ENCODE measurements around the gene TAOK3. TPM values are rescaled to one million over a fixed set of nuclear protein-coding genes. Genes with fewer than 3 reads are reported as not detected.
"Not testable (repeated sequence)": the region's sequence is repeated elsewhere in the genome, so short reads cannot be mapped to it uniquely, and the experiment has no call there.

The TAOK3 gene
- total and polyA plus RNA-seq, 8 donors, result 7.5 to 131 (median 29.0) TPM

DNA sequence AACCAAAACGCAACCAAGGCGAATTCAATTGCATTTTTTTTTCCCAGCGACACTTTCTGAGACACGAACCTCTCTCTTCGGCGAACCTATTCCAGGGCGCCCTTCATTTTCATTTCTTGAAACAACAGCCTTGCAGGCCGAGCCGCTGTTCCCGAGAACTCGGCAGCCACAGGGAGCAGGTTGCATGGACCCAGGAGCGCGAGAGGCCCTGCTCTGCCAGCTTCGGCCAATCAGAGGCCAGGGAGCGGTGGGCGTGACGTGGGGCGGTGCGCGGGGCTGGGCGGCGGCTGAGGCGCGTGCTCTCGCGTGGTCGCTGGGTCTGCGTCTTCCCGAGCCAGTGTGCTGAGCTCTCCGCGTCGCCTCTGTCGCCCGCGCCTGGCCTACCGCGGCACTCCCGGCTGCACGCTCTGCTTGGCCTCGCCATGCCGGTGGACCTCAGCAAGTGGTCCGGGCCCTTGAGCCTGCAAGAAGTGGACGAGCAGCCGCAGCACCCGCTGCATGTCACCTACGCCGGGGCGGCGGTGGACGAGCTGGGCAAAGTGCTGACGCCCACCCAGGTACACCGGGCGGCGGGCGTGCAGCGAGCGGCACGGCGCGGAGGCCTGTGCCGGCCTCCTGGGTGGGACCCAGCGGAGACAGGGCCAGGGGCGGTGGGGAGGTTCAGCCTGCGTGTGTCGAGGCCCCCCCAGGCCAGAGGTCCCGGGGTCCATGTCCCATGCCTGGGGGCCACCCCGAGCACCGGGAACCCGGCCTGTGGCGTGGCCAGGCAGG is 236.7 kb downstream of the TAOK3 start, which contains the start of gene PEBP1:
Gene PEBP1, plus strand, starts transcription at position 337 of the 771 bp plus-strand sequence. Its CDS starts 86 bp downstream, at position 423.
- TF ChIP-seq EP300 (IDR thresholded peaks at IDR 0.05) (no peak), POLR2A (IDR thresholded peaks at IDR 0.05) (peak in 1 of 4 donors; percentile 74), CTCF (IDR thresholded peaks at IDR 0.05) (no peak), POLR2AphosphoS5 (IDR thresholded peaks at IDR 0.05) (peak; percentile 82 to 98 (median 94))
- DNase-seq, result peak; percentile 96 to 98
- WGBS, 5 donors, result 0 to 1% (median 0%) methylated on average over 16 to 70 of the region's 70 CpGs
- peaks cover 26 to 32% (median 31%) of the 10 kb centered on the region in 4 donors for H3K36me3 ChIP-seq
- no peaks in the 10 kb centered on the region for H3K9me3 ChIP-seq
- H3K27me3 ChIP-seq, result no peaks in the 10 kb centered on the region
- H3K4me3 ChIP-seq, result peak within 1 kb of the TSS; percentile 87 to 94 (median 88)
- peak within 1 kb of the TSS; percentile 85 to 92 (median 89) for H3K27ac ChIP-seq
- intact Hi-C loops (cut with DNase I; ENCODE audit: low total_unique reads), result no loop called here
- peaks cover 22 to 61% (median 48%) of the 10 kb centered on the region in 4 donors for H3K4me1 ChIP-seq

- DNase-seq; intact Hi-C loops (cut with DNase I; ENCODE audit: low total_unique reads): not testable (repeated sequence)
- 93 to 97% (median 95%) methylated on average over 5 of the region's 5 CpGs for WGBS, 5 donors
These were observed 243.3 kb downstream of the TAOK3 start for GRCh38 chr12:118129436-118129835.

DNA sequence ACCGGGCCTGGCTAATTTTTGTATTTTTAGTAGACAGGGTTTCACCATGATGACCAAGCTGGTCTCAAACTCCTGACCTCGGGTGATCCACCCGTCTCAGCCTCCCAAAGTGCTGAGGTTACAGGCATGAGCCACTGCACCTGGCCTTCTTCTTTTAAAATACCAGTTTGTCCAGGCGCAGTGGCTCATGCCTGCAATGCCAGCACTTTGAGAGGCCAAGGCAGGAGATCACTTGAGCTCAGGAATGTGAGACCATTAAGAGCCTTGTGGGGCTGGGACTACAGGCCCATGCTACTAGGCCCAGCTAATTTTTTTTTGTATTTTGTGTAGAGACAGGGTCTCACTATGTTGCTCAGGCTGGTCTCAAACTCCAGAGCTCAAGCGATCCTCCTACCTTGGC is 244.8 kb downstream of the TAOK3 start:
- 92 to 99% (median 97%) methylated on average over 5 of the region's 5 CpGs for WGBS, 5 donors
- Histone ChIP-seq H3K4me3 (no peak overlapping the region), H3K27me3 (no peaks in the 10 kb centered on the region), H3K27ac (no peak overlapping the region), H3K9me3 (no peaks in the 10 kb centered on the region), H3K4me1 (peaks cover 6 to 42% (median 27%) of the 10 kb centered on the region in 4 donors), H3K36me3 (peaks cover 0 to 5% (median 0%) of the 10 kb centered on the region in 4 donors)
- intact Hi-C loops (cut with DNase I; ENCODE audit: low total_unique reads), result no loop called here
- TF ChIP-seq POLR2A (IDR thresholded peaks at IDR 0.05), result no peak
- no peak for TF ChIP-seq CTCF (IDR thresholded peaks at IDR 0.05)
- no peak for TF ChIP-seq POLR2AphosphoS5 (IDR thresholded peaks at IDR 0.05)
- no peak for TF ChIP-seq EP300 (IDR thresholded peaks at IDR 0.05)
- DNase-seq, result no peak

More at GRCh38 chr12:118129436-118129835, 243.3 kb downstream of the TAOK3 start:
- not testable (repeated sequence) for H3K27me3 ChIP-seq, H3K36me3 ChIP-seq, H3K4me3 ChIP-seq, H3K9me3 ChIP-seq, H3K27ac ChIP-seq
- H3K4me1 ChIP-seq, result peaks cover 6 to 35% (median 29%) of the 10 kb centered on the region in 4 donors

DNA sequence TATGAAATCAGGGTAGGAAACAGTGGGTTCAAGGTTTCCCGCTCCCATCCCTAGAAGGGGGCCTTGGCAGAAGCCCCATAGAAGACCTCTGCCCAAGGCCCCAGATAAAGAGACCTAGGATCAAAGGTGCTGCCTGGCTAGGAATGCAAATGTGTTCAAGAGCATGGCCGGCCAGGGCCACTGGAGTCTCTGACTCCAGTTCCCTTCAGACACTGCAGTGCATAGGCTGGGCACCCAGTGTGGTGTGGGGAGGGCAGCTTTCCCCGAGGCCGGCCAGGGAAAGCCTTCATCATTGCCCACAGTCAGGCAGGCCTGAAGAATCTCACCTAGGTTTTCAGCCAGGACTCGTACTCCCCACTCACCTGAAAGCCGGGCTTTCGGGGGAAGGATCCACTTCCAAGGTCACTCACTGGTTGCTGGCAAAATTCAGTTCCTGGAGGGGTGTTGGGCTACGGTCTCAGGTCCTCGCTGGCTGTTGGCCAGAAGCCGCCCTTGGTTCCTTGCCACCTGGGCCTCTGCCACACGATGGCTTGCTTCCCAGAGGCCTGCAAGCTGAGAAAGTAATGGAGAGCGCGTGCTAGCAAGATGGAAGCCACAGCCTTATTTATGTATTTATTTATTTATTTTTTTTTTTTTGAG is 246.5 kb downstream of the TAOK3 start:
- Histone ChIP-seq H3K4me1 (peaks cover 0 to 33% (median 14%) of the 10 kb centered on the region in 4 donors), H3K4me3 (no peak overlapping the region), H3K27me3 (no peaks in the 10 kb centered on the region), H3K36me3 (peaks cover 0 to 5% (median 0%) of the 10 kb centered on the region in 4 donors), H3K27ac (peak overlapping the region; percentile 61 to 84 (median 67)), H3K9me3 (no peaks in the 10 kb centered on the region)
- intact Hi-C loops (cut with DNase I; ENCODE audit: low total_unique reads), result no loop called here
- DNase-seq, result peak in 1 of 2 donors; percentile 93
- 35 to 76% (median 54%) methylated on average over 13 of the region's 13 CpGs for WGBS, 5 donors
- peak in 2 of 3 donors; percentile 33 to 40 for TF ChIP-seq POLR2AphosphoS5 (IDR thresholded peaks at IDR 0.05)
- no peak for TF ChIP-seq EP300 (IDR thresholded peaks at IDR 0.05)

DNA sequence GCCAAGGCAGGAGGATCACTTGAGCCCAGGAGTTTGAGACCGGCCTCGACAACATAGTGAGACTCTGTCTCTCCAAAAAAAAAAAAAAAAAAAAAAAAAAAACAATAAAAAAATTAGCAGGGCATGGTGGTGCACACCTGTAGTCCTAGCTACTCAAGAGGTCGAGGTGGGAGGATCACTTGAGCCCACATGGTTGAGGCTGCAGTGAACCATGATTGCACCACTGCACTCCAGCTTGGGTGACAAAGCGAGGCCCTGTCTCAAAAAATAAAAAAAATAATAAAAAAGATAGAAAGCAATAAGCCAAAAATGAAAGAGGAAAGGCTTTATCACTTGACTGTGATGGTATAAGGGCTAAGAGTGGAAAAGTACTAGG is 247.0 kb downstream of the TAOK3 start:
- intact Hi-C loops (cut with DNase I; ENCODE audit: low total_unique reads), result no loop called here
- no peak for TF ChIP-seq CTCF (IDR thresholded peaks at IDR 0.05)
- TF ChIP-seq POLR2A (IDR thresholded peaks at IDR 0.05), result no peak
- no peak for TF ChIP-seq POLR2AphosphoS5 (IDR thresholded peaks at IDR 0.05)
- no peak for TF ChIP-seq EP300 (IDR thresholded peaks at IDR 0.05)
- Histone ChIP-seq H3K36me3 (peaks cover 0 to 5% (median 0%) of the 10 kb centered on the region in 4 donors), H3K4me1 (peaks cover under 1 to 37% (median 16%) of the 10 kb centered on the region in 4 donors), H3K9me3 (no peaks in the 10 kb centered on the region), H3K27ac (peak overlapping the region; percentile 61 to 84 (median 67)), H3K4me3 (no peak overlapping the region), H3K27me3 (no peaks in the 10 kb centered on the region)
- WGBS, 5 donors, result 91 to 96% (median 95%) methylated on average over 4 of the region's 4 CpGs
- no peak for DNase-seq

All from stomach (tissue), 9 donors.